Fibroblast of pulmonary artery (primary cell): Measurements from ENCODE around the gene SDK1.

Experiments used
- DNase-seq: peaks from one replicate; pipeline ENCODE4 v3.0.0-alpha.2; 2010; ENCODE audit warnings: low read depth
- H3K4me3 ChIP-seq: replicated peaks from 2 replicates; pipeline ENCODE4 v1.5.1; 2011; ENCODE audit warnings: low read depth, mild to moderate bottlenecking, control low read depth, low read length, moderate library complexity
- TF ChIP-seq, protein P1 (sequence below): IDR thresholded peaks from 2 replicates; pipeline ENCODE4 v1.5.1; 2011; ENCODE audit warnings: mild to moderate bottlenecking, control low read depth, low read length, inconsistent platforms; ENCODE audit errors: missing control alignments

Gene SDK1

DNA sequence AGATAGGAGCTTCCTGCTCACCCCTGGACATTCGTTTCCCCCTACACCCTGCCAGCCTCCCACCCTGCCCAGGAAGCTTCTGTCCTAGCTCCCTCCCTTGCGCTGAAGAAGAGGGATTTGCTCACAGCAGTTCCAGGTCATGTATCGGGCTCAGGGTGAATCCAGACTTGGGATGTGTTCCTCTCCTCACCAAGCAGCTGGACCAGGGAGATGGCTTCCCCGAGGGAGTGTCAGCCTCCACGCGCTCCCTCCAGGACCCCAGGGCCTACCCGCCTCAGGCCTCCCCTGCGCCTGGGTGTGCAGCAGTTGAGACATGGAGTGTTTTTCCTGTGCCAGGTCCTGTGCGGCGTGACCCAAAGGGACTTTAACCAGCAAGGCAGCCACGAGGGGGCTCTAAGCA, 945.5 kb downstream of the SDK1 start:
- no peak overlapping the region for H3K4me3 ChIP-seq
- TF ChIP-seq, protein P1, sequence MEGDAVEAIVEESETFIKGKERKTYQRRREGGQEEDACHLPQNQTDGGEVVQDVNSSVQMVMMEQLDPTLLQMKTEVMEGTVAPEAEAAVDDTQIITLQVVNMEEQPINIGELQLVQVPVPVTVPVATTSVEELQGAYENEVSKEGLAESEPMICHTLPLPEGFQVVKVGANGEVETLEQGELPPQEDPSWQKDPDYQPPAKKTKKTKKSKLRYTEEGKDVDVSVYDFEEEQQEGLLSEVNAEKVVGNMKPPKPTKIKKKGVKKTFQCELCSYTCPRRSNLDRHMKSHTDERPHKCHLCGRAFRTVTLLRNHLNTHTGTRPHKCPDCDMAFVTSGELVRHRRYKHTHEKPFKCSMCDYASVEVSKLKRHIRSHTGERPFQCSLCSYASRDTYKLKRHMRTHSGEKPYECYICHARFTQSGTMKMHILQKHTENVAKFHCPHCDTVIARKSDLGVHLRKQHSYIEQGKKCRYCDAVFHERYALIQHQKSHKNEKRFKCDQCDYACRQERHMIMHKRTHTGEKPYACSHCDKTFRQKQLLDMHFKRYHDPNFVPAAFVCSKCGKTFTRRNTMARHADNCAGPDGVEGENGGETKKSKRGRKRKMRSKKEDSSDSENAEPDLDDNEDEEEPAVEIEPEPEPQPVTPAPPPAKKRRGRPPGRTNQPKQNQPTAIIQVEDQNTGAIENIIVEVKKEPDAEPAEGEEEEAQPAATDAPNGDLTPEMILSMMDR = no peak
- DNase-seq = no peak

DNA sequence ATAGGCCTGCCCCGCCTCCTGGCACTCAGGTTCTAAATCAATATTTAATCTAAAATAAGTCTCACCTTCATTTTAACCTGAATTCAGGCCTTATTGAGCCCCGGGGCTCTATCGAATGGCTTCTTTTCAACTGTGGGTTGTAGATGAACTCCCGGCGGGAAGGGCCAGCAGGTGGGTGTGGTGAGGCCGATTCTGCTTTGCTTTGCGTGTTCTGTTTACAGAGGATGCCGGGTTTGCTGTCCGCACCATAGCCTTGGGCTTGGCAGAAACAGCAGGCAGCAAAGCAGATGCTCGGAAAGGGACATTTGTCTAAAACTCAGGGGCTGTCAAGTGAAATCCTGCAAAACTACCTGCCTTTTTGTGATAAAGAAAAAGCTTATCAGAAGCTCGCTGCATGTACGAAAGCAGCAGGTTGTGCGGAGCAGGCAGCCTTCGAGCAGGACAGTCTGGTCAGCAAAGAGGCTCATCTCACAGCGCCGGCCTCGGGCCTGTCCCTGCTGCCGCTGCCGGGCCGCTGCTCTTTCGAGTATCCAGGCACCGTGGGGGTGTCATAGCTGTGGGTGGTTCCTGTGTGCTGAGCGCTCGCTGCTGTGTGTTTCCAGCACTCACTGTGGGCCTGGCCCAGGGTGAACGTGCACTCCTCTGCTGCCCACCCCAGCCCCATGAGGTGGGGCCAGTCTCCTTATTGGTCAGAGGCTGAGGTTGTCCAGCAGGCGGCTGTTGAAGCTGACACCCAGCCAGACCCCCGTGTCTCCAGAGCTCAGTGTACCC, 946.2 kb downstream of the SDK1 start:
- TF ChIP-seq, protein P1 = no peak
- no peak for DNase-seq
- no peak overlapping the region for H3K4me3 ChIP-seq

DNA sequence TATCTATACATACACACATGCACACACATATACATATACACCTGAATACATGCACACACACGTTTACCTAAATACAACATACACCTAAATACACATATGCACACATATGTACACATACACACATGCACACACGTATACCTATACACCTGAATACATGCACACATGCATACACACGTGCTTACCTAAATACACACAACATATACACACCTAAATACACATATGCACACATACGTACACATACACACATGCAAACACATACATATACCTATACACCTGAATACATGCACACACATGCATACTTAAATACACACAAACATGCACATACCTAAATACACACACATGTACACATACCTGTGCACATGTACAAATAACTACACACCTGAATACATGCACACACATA, 947.2 kb downstream of the SDK1 start:
- DNase-seq = no peak
- H3K4me3 ChIP-seq = no peak overlapping the region
- TF ChIP-seq, protein P1 = no peak

- no peak for DNase-seq
- no peak overlapping the region for H3K4me3 ChIP-seq
- TF ChIP-seq, protein P1 = no peak
These were observed 948.2 kb downstream of the SDK1 start for GRCh38 chr7:4249241-4249640.

DNA sequence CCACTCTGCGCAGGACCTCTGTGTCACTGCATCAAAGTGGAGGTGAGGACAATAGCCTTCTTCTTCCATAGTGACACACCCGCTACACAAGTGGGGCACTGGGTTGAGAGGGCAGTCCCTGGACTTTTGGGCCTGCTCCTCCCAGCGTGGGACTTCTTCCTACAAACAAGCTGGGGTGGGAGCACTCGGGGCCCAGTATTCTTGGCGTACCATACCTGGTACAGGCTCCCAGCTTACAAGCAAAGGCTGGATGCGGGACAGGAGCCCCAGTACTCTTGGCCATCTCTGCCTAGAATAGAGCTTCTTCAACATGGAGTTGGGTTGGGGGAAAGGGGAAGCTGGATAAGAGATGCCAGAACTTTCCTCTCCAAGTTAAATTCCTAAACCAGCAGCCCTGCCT, 954.3 kb downstream of the SDK1 start:
- TF ChIP-seq, protein P1 = no peak
- H3K4me3 ChIP-seq = no peak overlapping the region
- no peak for DNase-seq

GRCh38 chr7:4256286-4256685, 955.2 kb downstream of the SDK1 start:
- no peak overlapping the region for H3K4me3 ChIP-seq
- DNase-seq = no peak
- TF ChIP-seq, protein P1 = no peak
